WTC11 (cell line): ENCODE data around the gene PRELID1.

ENCODE experiments used
- FOXK1 ChIP-seq: sonication (generic); formaldehyde crosslinking; IDR thresholded peaks from 2 replicates; pipeline ENCODE4 v1.8.0; 2022; ENCODE audit warnings: mild to moderate bottlenecking, moderate library complexity, missing genetic modification reagents
- USF1 ChIP-seq: sonication (generic); formaldehyde crosslinking; IDR thresholded peaks from 2 replicates; pipeline ENCODE4 v1.8.0; 2022; ENCODE audit warnings: mild to moderate bottlenecking, missing genetic modification reagents
- TF ChIP-seq, protein P1 (sequence below): sonication (generic); formaldehyde crosslinking; IDR thresholded peaks from 2 replicates; pipeline ENCODE4 v1.8.1; 2023; ENCODE audit warnings: mild to moderate bottlenecking, missing genetic modification reagents, moderate library complexity
- TF ChIP-seq, protein P2 (sequence below): fragments of 200-600 bp; IDR thresholded peaks from 2 replicates; pipeline ENCODE4 v1.8.0; 2022; ENCODE audit warnings: antibody characterized with exemption

- TF ChIP-seq, protein P1, sequence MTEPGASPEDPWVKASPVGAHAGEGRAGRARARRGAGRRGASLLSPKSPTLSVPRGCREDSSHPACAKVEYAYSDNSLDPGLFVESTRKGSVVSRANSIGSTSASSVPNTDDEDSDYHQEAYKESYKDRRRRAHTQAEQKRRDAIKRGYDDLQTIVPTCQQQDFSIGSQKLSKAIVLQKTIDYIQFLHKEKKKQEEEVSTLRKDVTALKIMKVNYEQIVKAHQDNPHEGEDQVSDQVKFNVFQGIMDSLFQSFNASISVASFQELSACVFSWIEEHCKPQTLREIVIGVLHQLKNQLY (CRISPR knock-in tag): no peak
- TF ChIP-seq, protein P2, sequence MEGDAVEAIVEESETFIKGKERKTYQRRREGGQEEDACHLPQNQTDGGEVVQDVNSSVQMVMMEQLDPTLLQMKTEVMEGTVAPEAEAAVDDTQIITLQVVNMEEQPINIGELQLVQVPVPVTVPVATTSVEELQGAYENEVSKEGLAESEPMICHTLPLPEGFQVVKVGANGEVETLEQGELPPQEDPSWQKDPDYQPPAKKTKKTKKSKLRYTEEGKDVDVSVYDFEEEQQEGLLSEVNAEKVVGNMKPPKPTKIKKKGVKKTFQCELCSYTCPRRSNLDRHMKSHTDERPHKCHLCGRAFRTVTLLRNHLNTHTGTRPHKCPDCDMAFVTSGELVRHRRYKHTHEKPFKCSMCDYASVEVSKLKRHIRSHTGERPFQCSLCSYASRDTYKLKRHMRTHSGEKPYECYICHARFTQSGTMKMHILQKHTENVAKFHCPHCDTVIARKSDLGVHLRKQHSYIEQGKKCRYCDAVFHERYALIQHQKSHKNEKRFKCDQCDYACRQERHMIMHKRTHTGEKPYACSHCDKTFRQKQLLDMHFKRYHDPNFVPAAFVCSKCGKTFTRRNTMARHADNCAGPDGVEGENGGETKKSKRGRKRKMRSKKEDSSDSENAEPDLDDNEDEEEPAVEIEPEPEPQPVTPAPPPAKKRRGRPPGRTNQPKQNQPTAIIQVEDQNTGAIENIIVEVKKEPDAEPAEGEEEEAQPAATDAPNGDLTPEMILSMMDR: no peak
- TF ChIP-seq USF1 (no peak), FOXK1 (no peak)
These were observed 11.1 kb downstream of the PRELID1 start for GRCh38 chr5:177314376-177315342.
